GM12878 (cell line): ENCODE data around the gene NXN.

Experiments
- BHLHE40 ChIP-seq, 2 experiments: fragments of 450-650 bp in 1 of 2; IDR thresholded peaks; 2 replicates each; pipeline ENCODE4 v1.6.1; 2011 to 2017; ENCODE audit warnings: low read depth in 2 of 2, borderline replicate concordance in 1 of 2, improper control_type of control experiment in 1 of 2, low read length in 1 of 2, mild to moderate bottlenecking in 1 of 2
- CBX5 ChIP-seq: sonication (generic); IDR thresholded peaks from 2 replicates; pipeline ENCODE4 v1.6.1; 2016; ENCODE audit warnings: low read depth, moderate library complexity, mild to moderate bottlenecking, inconsistent platforms
- GABPA ChIP-seq: IDR thresholded peaks from 2 replicates; pipeline ENCODE4 v1.6.1; 2014; ENCODE audit warnings: antibody characterized with exemption, low read depth, mild to moderate bottlenecking, inconsistent platforms
- HDAC2 ChIP-seq: fragments of 200-600 bp; sonication (generic); IDR thresholded peaks from 2 replicates; pipeline ENCODE4 v1.6.1; 2017
- NBN ChIP-seq: fragments of 450-650 bp; IDR thresholded peaks from 2 replicates; pipeline ENCODE4 v1.6.1; 2016
- POLR2AphosphoS5 ChIP-seq: IDR thresholded peaks from 2 replicates; pipeline ENCODE4 v1.6.1; 2011; ENCODE audit warnings: mild to moderate bottlenecking, low read length, inconsistent platforms
- RAD21 ChIP-seq: IDR thresholded peaks from 2 replicates; pipeline ENCODE4 v1.6.1; 2011; ENCODE audit warnings: mild to moderate bottlenecking, low read depth, low read length, moderate library complexity; ENCODE audit not compliant: insufficient read depth
- SIX5 ChIP-seq: IDR thresholded peaks from 2 replicates; pipeline ENCODE4 v1.6.1; 2011; ENCODE audit warnings: mild to moderate bottlenecking, low read depth, low read length, moderate library complexity; ENCODE audit not compliant: severe bottlenecking
- SP1 ChIP-seq: IDR thresholded peaks from one replicate; pipeline ENCODE4 v1.6.1; 2011; ENCODE audit warnings: low read depth, low read length
- YBX1 ChIP-seq: fragments of 450-650 bp; IDR thresholded peaks from 2 replicates; pipeline ENCODE4 v1.6.1; 2016; ENCODE audit warnings: antibody characterized with exemption
- TF ChIP-seq, protein P1 (sequence below), 3 experiments: IDR thresholded peaks in 2 of 3; conservative IDR thresholded peaks in 1 of 3; 2 replicates each; pipeline ENCODE4 v1.5.1; 2011; ENCODE audit warnings: low read depth in 3 of 3, low read length in 3 of 3, mild to moderate bottlenecking in 3 of 3, control low read depth in 2 of 3, moderate library complexity in 2 of 3, inconsistent platforms in 1 of 3, mixed read lengths in 1 of 3; ENCODE audit not compliant: control insufficient read depth in 2 of 3, insufficient read depth in 1 of 3; ENCODE audit errors: extremely low read depth in 1 of 3
- TF ChIP-seq, protein P2 (sequence below): IDR thresholded peaks from 2 replicates; pipeline ENCODE4 v1.6.1; 2012; ENCODE audit warnings: low read length, inconsistent platforms
- TF ChIP-seq, protein P3 (sequence below): fragments of 450-650 bp; conservative IDR thresholded peaks from 2 replicates; pipeline ENCODE4 v1.6.1; 2017; ENCODE audit warnings: mild to moderate bottlenecking, moderate library complexity
- TF ChIP-seq, protein P4 (sequence below): IDR thresholded peaks from 2 replicates; pipeline ENCODE4 v1.6.1; 2012; ENCODE audit warnings: low read depth, low read length, improper control_type of control experiment

DNA sequence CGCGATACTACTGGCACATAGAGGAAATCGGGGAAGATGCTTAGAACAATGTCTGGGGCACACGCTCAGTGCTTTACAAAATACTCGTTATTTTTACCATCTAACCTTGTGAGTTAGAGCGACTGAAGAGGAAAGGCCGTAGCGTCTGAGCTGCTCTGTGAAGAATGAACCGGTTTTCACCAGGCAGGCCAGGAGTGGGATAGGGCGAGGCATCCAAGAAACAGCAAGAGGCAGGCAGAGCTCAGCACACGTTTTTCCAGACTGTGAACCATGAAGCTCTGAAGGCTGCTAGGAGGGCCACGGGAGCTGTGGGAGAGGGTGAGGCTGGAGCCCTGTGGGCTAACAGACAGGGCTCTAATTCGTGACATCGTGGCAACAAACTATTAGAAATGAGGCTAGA is 101.9 kb downstream of the NXN start:
- no peak for TF ChIP-seq BHLHE40 (IDR thresholded peaks at IDR 0.05; ENCODE audit: borderline replicate concordance in 1 of 2, low read depth in 2 of 2, low read length in 1 of 2)
- TF ChIP-seq NBN: no peak
- no peak for TF ChIP-seq GABPA
- TF ChIP-seq, protein P1, sequence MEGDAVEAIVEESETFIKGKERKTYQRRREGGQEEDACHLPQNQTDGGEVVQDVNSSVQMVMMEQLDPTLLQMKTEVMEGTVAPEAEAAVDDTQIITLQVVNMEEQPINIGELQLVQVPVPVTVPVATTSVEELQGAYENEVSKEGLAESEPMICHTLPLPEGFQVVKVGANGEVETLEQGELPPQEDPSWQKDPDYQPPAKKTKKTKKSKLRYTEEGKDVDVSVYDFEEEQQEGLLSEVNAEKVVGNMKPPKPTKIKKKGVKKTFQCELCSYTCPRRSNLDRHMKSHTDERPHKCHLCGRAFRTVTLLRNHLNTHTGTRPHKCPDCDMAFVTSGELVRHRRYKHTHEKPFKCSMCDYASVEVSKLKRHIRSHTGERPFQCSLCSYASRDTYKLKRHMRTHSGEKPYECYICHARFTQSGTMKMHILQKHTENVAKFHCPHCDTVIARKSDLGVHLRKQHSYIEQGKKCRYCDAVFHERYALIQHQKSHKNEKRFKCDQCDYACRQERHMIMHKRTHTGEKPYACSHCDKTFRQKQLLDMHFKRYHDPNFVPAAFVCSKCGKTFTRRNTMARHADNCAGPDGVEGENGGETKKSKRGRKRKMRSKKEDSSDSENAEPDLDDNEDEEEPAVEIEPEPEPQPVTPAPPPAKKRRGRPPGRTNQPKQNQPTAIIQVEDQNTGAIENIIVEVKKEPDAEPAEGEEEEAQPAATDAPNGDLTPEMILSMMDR (IDR thresholded peaks at IDR 0.05 in 2 of 3, conservative IDR thresholded peaks at IDR 0.05 in 1 of 3; ENCODE audit: control insufficient read depth in 2 of 3, extremely low read depth in 1 of 3, insufficient read depth in 1 of 3, low read depth in 3 of 3, low read length in 3 of 3): no peak
- TF ChIP-seq, protein P2, sequence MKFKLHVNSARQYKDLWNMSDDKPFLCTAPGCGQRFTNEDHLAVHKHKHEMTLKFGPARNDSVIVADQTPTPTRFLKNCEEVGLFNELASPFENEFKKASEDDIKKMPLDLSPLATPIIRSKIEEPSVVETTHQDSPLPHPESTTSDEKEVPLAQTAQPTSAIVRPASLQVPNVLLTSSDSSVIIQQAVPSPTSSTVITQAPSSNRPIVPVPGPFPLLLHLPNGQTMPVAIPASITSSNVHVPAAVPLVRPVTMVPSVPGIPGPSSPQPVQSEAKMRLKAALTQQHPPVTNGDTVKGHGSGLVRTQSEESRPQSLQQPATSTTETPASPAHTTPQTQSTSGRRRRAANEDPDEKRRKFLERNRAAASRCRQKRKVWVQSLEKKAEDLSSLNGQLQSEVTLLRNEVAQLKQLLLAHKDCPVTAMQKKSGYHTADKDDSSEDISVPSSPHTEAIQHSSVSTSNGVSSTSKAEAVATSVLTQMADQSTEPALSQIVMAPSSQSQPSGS: no peak
- no peak for TF ChIP-seq POLR2AphosphoS5
- no peak for TF ChIP-seq SIX5
- no peak for TF ChIP-seq YBX1
- no peak for TF ChIP-seq CBX5
- TF ChIP-seq, protein P3, sequence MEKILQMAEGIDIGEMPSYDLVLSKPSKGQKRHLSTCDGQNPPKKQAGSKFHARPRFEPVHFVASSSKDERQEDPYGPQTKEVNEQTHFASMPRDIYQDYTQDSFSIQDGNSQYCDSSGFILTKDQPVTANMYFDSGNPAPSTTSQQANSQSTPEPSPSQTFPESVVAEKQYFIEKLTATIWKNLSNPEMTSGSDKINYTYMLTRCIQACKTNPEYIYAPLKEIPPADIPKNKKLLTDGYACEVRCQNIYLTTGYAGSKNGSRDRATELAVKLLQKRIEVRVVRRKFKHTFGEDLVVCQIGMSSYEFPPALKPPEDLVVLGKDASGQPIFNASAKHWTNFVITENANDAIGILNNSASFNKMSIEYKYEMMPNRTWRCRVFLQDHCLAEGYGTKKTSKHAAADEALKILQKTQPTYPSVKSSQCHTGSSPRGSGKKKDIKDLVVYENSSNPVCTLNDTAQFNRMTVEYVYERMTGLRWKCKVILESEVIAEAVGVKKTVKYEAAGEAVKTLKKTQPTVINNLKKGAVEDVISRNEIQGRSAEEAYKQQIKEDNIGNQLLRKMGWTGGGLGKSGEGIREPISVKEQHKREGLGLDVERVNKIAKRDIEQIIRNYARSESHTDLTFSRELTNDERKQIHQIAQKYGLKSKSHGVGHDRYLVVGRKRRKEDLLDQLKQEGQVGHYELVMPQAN: no peak
- no peak for TF ChIP-seq RAD21
- no peak for TF ChIP-seq HDAC2
- TF ChIP-seq, protein P4, sequence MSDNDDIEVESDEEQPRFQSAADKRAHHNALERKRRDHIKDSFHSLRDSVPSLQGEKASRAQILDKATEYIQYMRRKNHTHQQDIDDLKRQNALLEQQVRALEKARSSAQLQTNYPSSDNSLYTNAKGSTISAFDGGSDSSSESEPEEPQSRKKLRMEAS: no peak
- no peak for TF ChIP-seq SP1
